Glomerular visceral epithelial cell (primary cell): ENCODE measurements around the gene GAPVD1.
"Not testable (repeated sequence)": the region's sequence is repeated elsewhere in the genome, so short reads cannot be mapped to it uniquely, and the experiment has no call there.

Source experiments
- DNase-seq: peaks from one replicate; pipeline ENCODE4 v3.0.0-alpha.2; 2016; ENCODE audit errors: extremely low spot score

The GAPVD1 gene

DNA sequence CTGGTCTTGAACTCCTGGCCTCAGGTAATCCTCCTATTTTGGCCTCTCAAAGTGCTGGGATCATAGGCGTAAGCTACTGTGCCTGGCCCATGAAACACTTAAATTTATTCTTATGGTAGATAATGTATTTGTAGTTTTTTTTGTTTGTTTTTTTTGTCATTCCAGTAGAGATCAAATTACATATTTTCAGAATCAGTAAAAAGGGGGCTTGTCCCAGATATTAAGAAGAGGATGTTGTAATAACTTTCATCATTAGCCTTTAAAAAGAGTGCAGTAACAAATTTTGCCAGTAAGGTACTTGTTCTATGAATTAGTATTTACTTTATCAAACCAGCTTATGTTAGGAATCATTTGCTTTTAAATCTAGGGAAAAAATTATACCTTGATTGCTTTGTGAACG is 42.6 kb downstream of the GAPVD1 start:
- no peak for DNase-seq

GRCh38 chr9:125312411-125312810 is 50.8 kb downstream of the GAPVD1 start:
- no peak for DNase-seq

DNA sequence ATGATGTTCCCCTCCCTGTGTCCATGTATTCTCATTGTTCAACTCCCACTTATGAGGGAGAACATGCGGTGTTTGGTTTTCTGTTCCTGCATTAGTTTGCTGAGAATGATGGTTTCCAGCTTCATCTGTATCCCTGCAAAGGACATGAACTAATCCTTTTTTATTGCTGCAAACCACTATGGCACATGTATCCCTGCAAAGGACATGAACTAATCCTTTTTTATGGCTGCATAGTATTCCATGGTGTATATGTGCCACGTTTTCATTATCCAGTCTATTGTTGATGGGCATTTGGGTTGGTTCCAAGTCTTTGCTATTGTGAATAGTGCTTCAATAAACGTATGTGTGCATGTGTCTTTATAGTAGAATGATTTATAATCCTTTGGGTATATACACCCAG is 54.7 kb downstream of the GAPVD1 start:
- DNase-seq, result not testable (repeated sequence)

- DNase-seq, result no peak
Measured at GRCh38 chr9:125317704-125318103, 56.1 kb downstream of the GAPVD1 start.

- DNase-seq, result no peak
Measured at GRCh38 chr9:125321496-125321895, 59.9 kb downstream of the GAPVD1 start.

GRCh38 chr9:125323615-125324014 is 62.0 kb downstream of the GAPVD1 start:
- no peak for DNase-seq

DNA sequence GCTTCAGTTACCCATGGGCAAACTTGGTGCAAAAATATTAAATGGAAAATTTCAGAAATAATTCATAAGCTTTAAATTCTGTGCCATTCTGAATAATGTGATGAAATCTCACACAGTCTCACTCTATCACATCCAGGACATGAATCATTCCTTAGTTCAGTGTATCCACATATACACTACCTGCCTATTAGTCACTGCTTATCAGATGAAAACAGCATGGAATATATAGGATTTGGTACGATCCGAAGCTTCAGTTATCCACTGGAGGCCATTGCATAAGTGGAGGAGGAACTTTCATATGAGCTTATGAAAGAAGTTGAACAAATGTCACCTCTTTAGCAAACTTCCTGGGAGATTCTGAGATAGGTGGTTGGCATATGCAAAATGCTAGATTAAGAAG is 64.2 kb downstream of the GAPVD1 start:
- DNase-seq, result no peak

- DNase-seq, result no peak
Measured at GRCh38 chr9:125329978-125330377, 68.4 kb downstream of the GAPVD1 start.

- DNase-seq, result no peak
Measured at GRCh38 chr9:125330587-125330986, 69.0 kb downstream of the GAPVD1 start.

GRCh38 chr9:125332527-125332926 is 70.9 kb downstream of the GAPVD1 start:
- no peak for DNase-seq

DNA sequence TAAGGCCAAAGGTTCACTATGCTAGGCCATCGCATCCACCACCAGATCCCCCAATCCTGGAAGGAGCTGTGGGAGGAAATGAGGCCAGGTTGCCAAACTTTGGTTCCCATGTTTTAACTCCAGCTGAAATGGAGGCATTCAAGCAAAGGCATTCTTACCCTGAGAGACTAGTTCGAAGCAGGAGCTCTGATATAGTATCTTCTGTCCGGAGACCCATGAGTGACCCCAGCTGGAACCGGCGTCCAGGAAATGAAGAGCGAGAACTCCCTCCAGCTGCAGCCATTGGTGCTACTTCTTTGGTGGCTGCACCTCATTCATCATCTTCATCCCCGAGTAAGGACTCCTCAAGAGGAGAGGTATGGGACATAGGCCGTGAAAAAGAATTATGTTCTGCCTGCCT is 75.6 kb downstream of the GAPVD1 start:
- no peak for DNase-seq

DNA sequence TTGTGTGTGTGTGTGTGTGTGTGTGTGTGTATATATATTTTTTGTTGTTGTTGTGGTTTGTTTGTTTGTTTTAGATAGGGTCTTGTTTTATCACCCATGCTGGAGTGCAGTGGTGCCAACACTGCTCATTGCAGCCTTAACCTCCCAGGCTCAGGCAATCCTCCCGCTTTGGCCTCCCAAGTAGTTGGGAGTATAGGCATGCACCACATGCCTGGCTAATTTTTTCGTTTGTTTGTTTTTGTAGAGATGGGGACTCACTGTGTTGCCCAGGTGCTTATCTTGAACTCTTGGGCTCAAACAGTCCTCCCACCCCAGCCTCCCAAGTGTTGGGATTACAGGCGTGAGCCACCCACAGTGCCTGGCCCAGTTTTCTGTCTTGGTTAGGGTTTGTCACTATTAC is 77.3 kb downstream of the GAPVD1 start:
- DNase-seq, result no peak

GRCh38 chr9:125341566-125341965 is 79.9 kb downstream of the GAPVD1 start:
- no peak for DNase-seq

GRCh38 chr9:125343518-125344275 is 82.1 kb downstream of the GAPVD1 start:
- peak; percentile 16 for DNase-seq

DNA sequence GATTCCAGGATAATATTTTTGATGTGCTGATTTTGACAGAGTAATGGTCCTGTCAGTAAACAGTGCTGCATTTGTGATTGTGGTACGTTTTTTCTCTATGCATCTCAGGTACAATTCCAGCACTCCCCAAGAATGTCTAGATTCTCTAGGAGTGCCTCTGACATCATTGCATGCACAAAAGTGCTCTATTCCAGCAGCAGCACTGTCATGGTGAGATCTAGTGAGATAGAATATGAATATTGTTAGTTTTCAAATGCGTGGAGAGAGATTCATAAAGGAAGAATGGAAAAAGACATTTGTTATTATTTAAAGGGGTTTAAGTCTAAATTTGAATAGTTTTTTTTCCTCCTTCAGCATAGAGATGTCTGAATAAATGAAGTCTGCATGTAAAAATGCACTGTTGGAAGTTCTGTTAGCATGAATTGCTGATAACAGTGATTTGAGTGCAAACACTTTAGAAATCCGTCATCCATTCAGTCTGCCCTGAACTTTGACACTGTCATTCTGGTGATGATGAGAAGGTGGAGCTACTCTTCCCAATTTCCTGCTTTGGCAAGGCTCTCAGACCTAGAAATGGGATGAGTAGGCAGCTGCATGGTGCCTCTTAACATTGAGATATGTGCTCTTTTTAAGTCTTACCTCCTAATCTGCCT is 84.6 kb downstream of the GAPVD1 start:
- no peak for DNase-seq

DNA sequence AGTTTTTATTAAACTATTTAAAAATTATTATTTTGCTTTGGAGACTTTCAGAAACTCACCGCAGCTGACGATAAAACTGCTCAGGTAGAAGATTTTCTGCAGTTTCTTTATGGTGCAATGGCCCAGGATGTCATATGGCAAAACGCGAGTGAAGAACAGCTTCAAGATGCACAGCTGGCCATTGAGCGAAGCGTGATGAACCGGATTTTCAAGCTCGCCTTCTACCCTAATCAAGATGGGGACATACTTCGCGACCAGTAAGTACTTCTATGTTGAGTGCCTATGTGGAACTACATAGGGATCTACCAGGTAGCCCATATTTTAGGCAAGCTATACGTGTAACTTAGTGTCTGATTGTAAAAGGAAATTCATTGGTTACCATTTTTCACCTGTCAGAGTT is 94.0 kb downstream of the GAPVD1 start:
- no peak for DNase-seq

DNA sequence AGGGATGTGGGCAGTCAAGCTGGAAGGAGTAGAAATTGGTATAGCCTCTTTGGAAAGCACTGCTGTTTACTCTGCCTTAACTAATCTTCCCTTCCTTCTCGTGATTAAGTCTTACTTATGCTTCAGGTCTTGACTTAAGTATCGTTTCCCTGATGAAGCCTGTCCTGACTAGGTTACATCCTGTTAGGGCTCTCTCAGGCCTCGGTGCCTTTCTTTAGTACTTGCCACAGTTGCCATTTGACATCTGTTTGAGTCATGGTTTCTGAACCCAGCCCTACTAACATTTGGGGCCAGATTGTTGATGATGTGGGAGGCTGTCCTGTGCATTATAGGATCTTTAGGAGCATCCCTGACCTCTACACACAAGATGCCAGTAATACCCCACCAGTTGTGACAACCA is 94.4 kb downstream of the GAPVD1 start:
- DNase-seq, result no peak

- DNase-seq, result no peak
Measured at GRCh38 chr9:125359011-125359410, 97.4 kb downstream of the GAPVD1 start.

DNA sequence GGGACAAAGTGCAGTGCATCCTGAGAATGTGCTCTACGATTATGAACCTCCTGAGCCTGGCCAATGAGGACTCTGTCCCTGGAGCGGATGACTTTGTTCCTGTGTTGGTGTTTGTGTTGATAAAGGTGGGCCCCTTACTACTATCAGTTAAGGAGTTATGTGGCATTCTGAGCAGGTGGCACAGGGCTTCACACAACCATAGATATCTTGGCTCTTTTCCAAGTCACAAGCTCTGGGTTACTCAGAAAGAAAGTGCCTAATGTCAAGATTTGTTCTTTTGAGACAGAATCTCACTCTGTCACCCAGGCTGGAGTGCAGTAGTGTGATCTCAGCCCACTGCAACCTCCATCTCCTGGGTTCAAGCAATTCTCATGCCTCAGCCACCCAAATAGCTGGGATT is 99.0 kb downstream of the GAPVD1 start:
- no peak for DNase-seq

GRCh38 chr9:125361837-125362531 is 100.4 kb downstream of the GAPVD1 start:
- peak; percentile 5 for DNase-seq

DNA sequence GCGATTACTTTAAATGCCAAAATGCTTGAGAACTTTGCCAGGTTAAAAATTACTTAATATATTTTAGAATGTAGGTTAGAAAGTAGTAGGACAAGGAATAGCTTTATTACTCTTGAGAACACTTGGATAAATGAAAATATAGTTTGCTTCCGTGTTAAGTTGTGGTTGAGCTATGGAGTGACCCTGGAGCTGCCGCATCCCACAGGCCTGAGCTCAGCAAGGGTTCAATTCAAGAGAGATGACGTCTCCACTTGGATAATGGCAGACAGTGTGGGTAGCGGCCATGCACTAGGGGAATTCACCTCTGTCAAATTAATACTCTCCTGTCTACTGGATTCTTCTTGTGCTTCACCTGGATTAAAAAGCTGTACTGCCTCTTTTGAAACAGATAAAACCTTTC is 105.0 kb downstream of the GAPVD1 start:
- DNase-seq, result no peak

DNA sequence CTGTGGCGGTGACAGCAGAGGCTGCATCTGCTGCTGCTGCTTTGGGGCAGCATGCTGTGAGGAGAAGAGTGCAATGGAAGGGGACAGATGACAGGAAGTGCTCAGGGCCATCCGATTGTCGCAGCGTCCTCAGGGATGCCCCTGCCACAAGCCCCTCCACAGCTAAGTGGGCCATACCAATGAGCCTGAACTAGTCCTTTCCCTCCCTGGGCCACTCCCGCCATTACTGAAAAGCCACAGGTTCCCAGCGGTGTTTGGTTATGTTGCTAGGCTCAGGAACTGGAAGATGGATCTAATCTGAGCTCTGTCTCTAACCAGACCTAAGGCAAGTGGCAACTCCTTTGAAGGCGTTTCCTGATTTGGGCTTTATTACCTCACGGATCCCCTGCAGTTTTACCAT is 109.2 kb downstream of the GAPVD1 start:
- no peak for DNase-seq
